Measurements from ENCODE around the gene BICDL2. TPM values are rescaled to one million over a fixed set of nuclear protein-coding genes. Genes with fewer than 3 reads are reported as not detected.
A peak's percentile ranks its signal among the peaks of the same experiment; 100 is the strongest.

The BICDL2 gene
- total RNA-seq, 4 donors from 2014 or later = 0.31 to 3.1 (median 0.31) TPM; not detected in 1

DNA sequence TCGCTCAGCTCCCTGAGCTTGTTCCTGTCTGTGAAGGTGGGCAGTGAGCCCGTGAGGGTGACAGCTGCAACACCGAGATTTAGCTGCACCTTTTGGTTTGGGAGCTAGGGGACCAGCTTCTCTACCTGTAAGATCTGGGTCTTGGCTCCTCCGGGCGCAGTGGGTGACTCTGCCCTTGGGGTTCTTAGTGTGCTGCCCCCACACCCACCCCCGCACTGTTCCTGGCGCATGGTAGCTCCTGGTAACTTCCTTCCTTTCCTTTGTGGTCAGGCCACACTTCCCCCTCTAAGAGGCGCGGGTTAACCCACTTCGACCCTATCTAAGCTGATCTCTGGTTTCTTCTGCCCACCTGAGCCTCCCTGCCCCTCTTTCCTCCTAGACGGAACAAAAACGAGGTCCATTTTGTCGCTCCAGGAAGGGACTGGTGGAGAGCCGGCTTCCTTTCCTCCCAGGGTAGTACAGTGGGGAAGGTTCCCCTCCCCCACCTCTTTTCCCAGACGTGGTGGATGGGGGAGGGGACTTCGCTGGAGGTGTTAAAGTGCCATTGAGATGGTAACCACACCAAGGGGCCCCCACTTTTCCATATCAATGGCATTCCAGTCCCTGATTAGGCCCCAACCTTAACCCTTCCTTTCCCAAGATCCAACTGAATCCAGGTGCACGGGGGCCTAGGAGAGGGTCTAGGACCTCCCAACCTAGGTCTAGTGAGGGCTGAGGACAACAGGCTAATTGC, 28.6 kb downstream of the BICDL2 start:
- Histone ChIP-seq H3K27me3 (peaks cover 85% of the 10 kb centered on the region), H3K4me3 (no peak overlapping the region), H3K4me1 (peaks cover 0 to 11% (median 4%) of the 10 kb centered on the region in 3 donors), H3K36me3 (no peaks in the 10 kb centered on the region), H3K9me3 (no peaks in the 10 kb centered on the region), H3K27ac (no peak overlapping the region)
- no peak for ATAC-seq
- 20 to 23% methylated on average over 5 to 10 of the region's 17 CpGs for WGBS, 2 donors (ENCODE audit: low coverage in 1 of 2)
- no peak for TF ChIP-seq POLR2AphosphoS5 (IDR thresholded peaks at IDR 0.05)
- no peak for TF ChIP-seq EP300 (IDR thresholded peaks at IDR 0.05)
- TF ChIP-seq, protein P1, sequence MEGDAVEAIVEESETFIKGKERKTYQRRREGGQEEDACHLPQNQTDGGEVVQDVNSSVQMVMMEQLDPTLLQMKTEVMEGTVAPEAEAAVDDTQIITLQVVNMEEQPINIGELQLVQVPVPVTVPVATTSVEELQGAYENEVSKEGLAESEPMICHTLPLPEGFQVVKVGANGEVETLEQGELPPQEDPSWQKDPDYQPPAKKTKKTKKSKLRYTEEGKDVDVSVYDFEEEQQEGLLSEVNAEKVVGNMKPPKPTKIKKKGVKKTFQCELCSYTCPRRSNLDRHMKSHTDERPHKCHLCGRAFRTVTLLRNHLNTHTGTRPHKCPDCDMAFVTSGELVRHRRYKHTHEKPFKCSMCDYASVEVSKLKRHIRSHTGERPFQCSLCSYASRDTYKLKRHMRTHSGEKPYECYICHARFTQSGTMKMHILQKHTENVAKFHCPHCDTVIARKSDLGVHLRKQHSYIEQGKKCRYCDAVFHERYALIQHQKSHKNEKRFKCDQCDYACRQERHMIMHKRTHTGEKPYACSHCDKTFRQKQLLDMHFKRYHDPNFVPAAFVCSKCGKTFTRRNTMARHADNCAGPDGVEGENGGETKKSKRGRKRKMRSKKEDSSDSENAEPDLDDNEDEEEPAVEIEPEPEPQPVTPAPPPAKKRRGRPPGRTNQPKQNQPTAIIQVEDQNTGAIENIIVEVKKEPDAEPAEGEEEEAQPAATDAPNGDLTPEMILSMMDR (IDR thresholded peaks at IDR 0.05) = no peak
- TF ChIP-seq POLR2A (IDR thresholded peaks at IDR 0.05) = no peak

DNA sequence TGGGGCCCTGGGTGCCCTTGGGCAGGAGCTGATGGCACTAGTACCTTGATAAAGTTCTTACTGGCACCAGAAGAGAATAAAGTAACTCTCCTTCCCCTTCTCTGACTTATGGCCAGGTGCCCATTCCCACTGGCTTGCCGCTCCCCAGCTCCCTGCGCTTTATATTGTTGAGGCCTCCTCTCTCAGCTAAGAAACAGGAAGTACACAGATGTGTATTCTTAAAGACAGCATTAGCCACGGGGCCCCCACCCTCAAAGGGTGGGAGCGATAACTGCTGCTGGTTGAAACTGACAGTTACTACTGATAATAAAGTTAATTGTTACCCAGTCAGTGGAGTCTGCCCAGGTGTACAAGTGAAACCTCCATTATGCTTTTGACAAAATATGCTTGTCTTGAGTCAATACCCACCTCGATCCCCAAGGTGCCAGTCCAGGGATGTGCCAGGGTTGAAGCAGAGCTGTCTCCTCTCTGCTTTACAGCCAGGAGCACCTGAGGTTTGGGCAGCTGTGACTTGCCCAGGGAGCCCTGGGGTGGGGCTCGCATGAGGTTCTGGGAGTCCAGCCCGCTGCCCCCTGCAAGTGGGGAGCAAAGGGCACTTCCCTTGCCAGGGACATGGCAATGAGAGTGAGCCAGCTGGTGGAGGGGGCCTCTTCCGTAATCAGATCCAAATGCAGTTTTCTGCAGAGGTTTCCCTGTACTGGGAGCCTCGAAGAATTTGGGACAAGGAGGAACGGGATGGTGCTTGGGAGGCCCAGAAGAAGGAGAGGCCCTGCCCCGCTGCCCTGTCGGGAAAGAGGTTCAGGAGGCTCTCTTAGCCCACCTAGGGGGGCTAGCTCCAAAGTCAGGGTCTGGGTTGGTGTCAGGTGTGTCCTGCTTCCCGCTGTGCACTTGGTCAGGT, 29.4 kb downstream of the BICDL2 start:
- peaks cover 77% of the 10 kb centered on the region for H3K27me3 ChIP-seq
- no peak for ATAC-seq
- H3K27ac ChIP-seq = no peak overlapping the region
- 45 to 54% methylated on average over 3 to 5 of the region's 13 CpGs for WGBS, 2 donors (ENCODE audit: low coverage in 1 of 2)
- peaks cover 0 to 11% (median 4%) of the 10 kb centered on the region in 3 donors for H3K4me1 ChIP-seq
- no peak for TF ChIP-seq EP300 (IDR thresholded peaks at IDR 0.05)
- TF ChIP-seq, protein P1 (IDR thresholded peaks at IDR 0.05) = no peak
- no peak for TF ChIP-seq POLR2A (IDR thresholded peaks at IDR 0.05)
- no peak for TF ChIP-seq POLR2AphosphoS5 (IDR thresholded peaks at IDR 0.05)
- H3K36me3 ChIP-seq = no peaks in the 10 kb centered on the region
- no peak overlapping the region for H3K4me3 ChIP-seq
- H3K9me3 ChIP-seq = no peaks in the 10 kb centered on the region

DNA sequence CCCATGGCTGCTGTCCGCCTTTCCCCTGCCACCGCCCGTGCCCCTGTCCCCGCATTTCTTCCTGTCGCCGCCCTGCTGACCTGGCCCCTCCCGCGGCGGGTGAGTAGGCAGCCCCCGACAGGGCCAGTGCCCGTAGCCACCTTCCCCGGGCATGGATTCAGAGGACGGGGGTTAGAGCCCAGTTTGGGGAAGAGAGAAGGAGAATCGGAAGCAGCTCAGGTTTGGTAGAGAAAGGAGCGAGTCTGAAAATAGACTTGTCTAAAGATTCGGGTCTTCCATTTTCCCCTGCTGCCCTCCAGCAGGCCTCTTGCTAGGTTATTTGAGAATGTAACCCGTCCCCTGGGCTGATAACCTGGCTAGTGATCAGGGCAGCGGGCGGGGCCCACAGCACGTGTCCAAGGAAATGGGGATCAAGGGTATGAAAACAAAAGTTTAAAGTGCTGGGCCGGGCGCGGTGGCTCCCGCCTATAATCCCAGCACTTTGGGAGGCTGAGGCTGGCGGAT, 31.9 kb downstream of the BICDL2 start:
- no peak overlapping the region for H3K27ac ChIP-seq
- H3K4me3 ChIP-seq = peak overlapping the region in 1 of 2 donors; percentile 44
- H3K27me3 ChIP-seq = peaks cover 69% of the 10 kb centered on the region
- 0 to 18% methylated on average over 2 to 14 of the region's 25 CpGs for WGBS, 2 donors (ENCODE audit: low coverage in 1 of 2)
- H3K9me3 ChIP-seq = no peaks in the 10 kb centered on the region
- TF ChIP-seq EP300 (IDR thresholded peaks at IDR 0.05) (no peak), POLR2A (IDR thresholded peaks at IDR 0.05) (no peak), POLR2AphosphoS5 (IDR thresholded peaks at IDR 0.05) (no peak)
- TF ChIP-seq, protein P1 (IDR thresholded peaks at IDR 0.05) = no peak
- peaks cover 0 to 11% (median 4%) of the 10 kb centered on the region in 3 donors for H3K4me1 ChIP-seq
- H3K36me3 ChIP-seq = no peaks in the 10 kb centered on the region
- ATAC-seq = no peak

DNA sequence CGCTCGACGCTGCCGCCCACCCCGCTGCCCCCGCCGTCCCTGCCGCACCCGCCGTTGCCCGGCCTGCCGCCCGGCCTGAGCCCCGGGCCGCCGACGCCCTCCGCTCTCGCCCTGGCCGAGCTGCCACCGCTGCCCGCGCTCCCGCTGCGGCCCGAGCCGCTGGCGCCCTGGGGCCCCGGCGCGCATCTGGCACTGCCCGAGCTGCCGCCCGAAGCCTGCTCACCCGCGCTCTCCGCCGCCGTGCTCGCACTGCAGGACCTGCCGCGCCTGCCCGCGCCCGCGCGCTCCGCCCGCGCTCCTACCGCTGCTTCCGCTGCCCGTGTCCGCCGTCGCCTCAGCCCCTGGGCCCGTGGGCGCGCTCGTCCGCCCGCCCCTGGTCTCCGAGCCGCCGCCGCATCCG, 32.4 kb downstream of the BICDL2 start:
- peaks cover 0 to 11% (median 4%) of the 10 kb centered on the region in 3 donors for H3K4me1 ChIP-seq
- H3K27me3 ChIP-seq = peaks cover 68% of the 10 kb centered on the region
- peak overlapping the region in 1 of 4 donors; percentile 71 for H3K27ac ChIP-seq
- TF ChIP-seq POLR2A (IDR thresholded peaks at IDR 0.05) = no peak
- TF ChIP-seq EP300 (IDR thresholded peaks at IDR 0.05) = no peak
- no peak for TF ChIP-seq POLR2AphosphoS5 (IDR thresholded peaks at IDR 0.05)
- TF ChIP-seq, protein P1 (IDR thresholded peaks at IDR 0.05) = no peak
- ATAC-seq = peak; percentile 20
- no peaks in the 10 kb centered on the region for H3K9me3 ChIP-seq
- H3K36me3 ChIP-seq = no peaks in the 10 kb centered on the region
- WGBS, 2 donors (ENCODE audit: low coverage in 1 of 2) = no CpG with 5 or more reads among the region's 67 CpGs
- peak overlapping the region in 1 of 2 donors; percentile 44 for H3K4me3 ChIP-seq

Measured in gastroesophageal sphincter (tissue), 4 donors.